Calu3 (cell line): Measurements from ENCODE around the gene PXDN. TPM values are rescaled to one million over a fixed set of nuclear protein-coding genes. Genes with fewer than 3 reads are reported as not detected.

Source experiments
- BruUV-seq: library from RNA; stranded (reverse); fragments of 400-500 nt; replicated peaks from 2 replicates; lab custom pipeline; 2021; lab: Mats Ljungman, UMichigan
- CTCF ChIA-PET: fragments of 300-600 bp; sonication (Branson Sonifier 250); formaldehyde crosslinking; loops from one replicate; lab custom pipeline; 2022; ENCODE audit warnings: antibody characterized with exemption; lab: Charles Lee
- DNase-seq: peaks from one replicate; pipeline ENCODE4 v3.0.0; 2022
- H3K27ac Mint-ChIP-seq: one replicate; pipeline ENCODE4 v1.8.0; 2022; ENCODE audit warnings: mixed read lengths; ENCODE audit not compliant: unreplicated experiment
- H3K27me3 Mint-ChIP-seq: one replicate; pipeline ENCODE4 v1.8.0; 2022; ENCODE audit warnings: mixed read lengths; ENCODE audit not compliant: unreplicated experiment
- H3K36me3 Mint-ChIP-seq: one replicate; pipeline ENCODE4 v1.8.0; 2022; ENCODE audit warnings: mild to moderate bottlenecking, moderate library complexity, mixed read lengths; ENCODE audit not compliant: insufficient read depth, unreplicated experiment
- H3K4me1 Mint-ChIP-seq: one replicate; pipeline ENCODE4 v1.8.0; 2022; ENCODE audit warnings: mild to moderate bottlenecking, low read depth, mixed read lengths; ENCODE audit not compliant: unreplicated experiment
- H3K4me3 Mint-ChIP-seq: one replicate; pipeline ENCODE4 v1.8.0; 2022; ENCODE audit warnings: mild to moderate bottlenecking, low read depth, moderate library complexity, mixed read lengths; ENCODE audit not compliant: unreplicated experiment
- H3K9me3 Mint-ChIP-seq: one replicate; pipeline ENCODE4 v1.8.0; 2022; ENCODE audit warnings: low read depth, mixed read lengths; ENCODE audit not compliant: unreplicated experiment
- CTCF ChIP-seq: fragments of 200-600 bp; IDR thresholded peaks from one replicate; pipeline ENCODE4 v1.8.0; 2022; ENCODE audit warnings: antibody characterized with exemption; ENCODE audit not compliant: unreplicated experiment
- intact Hi-C: fragments of 100-400 bp; cut with micrococcal nuclease; formaldehyde crosslinking; loops from one replicate; pipeline ENCODE4 v1.10.0; 2022; ENCODE audit not compliant: unreplicated experiment
- total RNA-seq: library from RNA; stranded (reverse); gene quantifications from 2 replicates; pipeline ENCODE4 v1.2.3, GENCODE V29; 2022

Gene PXDN
- total RNA-seq, 1 experiment from 2014 or later, result not detected

GRCh38 chr2:1678609-1679008, 65.7 kb downstream of the PXDN start:
- BruUV-seq, result no TSS peak

DNA sequence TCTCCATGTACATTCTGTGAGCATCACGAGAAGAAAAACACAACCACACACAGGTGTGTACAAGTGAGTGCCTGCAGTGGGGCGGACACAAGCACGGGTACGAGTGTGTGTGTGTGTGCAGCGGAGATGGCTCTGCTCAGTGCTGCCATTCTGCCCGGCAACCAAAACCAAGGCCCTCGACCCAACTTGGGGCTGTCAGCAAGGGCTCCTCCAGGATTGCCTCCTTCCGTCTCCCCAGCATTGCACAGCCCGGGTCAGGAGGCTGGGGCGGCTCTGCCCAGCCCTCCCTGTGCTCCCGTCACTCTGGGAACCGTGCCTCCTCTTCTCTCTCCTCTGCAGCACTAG, 66.5 kb downstream of the PXDN start:
- Mint-ChIP-seq H3K36me3 (no peaks in the 10 kb centered on the region), H3K9me3 (peaks cover 4% of the 10 kb centered on the region), H3K27me3 (no peaks in the 10 kb centered on the region), H3K4me3 (no peak overlapping the region), H3K27ac (no peak overlapping the region), H3K4me1 (no peaks in the 10 kb centered on the region)
- no TSS peak for BruUV-seq
- CTCF ChIA-PET, result no interaction called here
- intact Hi-C loops, result no loop called here
- DNase-seq, result no peak
- TF ChIP-seq CTCF, result no peak

More at GRCh38 chr2:1678609-1679008, 65.7 kb downstream of the PXDN start:
- TF ChIP-seq CTCF, result no peak
- H3K27me3 Mint-ChIP-seq, result no peaks in the 10 kb centered on the region
- DNase-seq, result no peak
- H3K36me3 Mint-ChIP-seq, result no peaks in the 10 kb centered on the region
- peaks cover 4% of the 10 kb centered on the region for H3K9me3 Mint-ChIP-seq
- no peak overlapping the region for H3K27ac Mint-ChIP-seq
- H3K4me1 Mint-ChIP-seq, result no peaks in the 10 kb centered on the region
- intact Hi-C loops, result no loop called here
- CTCF ChIA-PET, result no interaction called here
- H3K4me3 Mint-ChIP-seq, result no peak overlapping the region

DNA sequence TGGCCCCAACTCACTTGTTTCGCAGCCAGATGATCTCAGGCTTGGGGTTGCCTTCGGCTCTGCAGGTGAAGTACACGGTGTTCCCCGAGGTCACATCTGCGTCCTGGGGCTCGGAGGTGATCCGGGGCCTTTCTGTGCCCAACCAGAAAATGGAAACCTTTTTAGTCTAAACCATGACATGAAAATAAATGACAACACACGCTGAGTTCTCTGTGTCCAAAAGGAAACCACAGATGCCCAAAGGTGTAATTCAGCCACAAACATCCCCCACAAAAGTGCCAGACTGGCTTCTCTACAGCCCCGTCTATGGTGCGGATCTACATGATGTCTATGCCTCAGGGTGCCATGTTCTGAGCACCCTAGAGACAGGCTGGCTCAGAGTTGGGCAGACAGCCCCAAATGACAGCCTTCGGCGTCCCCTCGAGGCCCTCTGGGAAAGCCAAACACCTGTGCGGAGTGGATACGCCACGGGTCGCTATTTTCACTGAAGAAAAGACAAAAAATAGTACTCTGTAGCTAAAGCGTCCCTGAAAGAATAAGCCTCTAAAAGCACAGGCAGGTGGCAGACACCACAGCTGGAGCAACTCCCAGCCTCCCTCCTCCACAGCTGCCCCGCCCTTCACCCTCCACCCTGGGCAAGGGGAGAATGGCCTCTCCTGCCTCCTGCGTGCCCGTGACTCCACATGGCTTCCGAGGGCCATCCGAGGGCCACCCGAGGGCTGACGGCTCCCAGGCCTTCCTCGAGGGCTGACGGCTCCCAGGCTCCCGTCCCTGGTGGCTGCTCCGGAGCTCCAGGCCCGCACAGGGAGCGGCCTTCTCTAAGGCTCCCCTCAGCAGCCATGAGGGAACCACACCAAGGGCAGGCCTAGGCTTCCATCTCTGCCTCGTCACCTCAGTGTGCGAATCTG, 67.1 kb downstream of the PXDN start:
- Mint-ChIP-seq H3K9me3 (peaks cover 4% of the 10 kb centered on the region), H3K4me1 (no peaks in the 10 kb centered on the region), H3K36me3 (no peaks in the 10 kb centered on the region), H3K27me3 (no peaks in the 10 kb centered on the region), H3K4me3 (no peak overlapping the region), H3K27ac (no peak overlapping the region)
- CTCF ChIA-PET, result no interaction called here
- no peak for TF ChIP-seq CTCF
- intact Hi-C loops, result no loop called here
- DNase-seq, result no peak
- no TSS peak for BruUV-seq

GRCh38 chr2:1676091-1676912, 68.0 kb downstream of the PXDN start:
- no TSS peak for BruUV-seq
- no peak for TF ChIP-seq CTCF
- H3K4me3 Mint-ChIP-seq, result no peak overlapping the region
- H3K36me3 Mint-ChIP-seq, result no peaks in the 10 kb centered on the region
- H3K4me1 Mint-ChIP-seq, result no peaks in the 10 kb centered on the region
- CTCF ChIA-PET, result no interaction called here
- H3K27me3 Mint-ChIP-seq, result no peaks in the 10 kb centered on the region
- intact Hi-C loops, result no loop called here
- no peak overlapping the region for H3K27ac Mint-ChIP-seq
- no peak for DNase-seq
- peaks cover 4% of the 10 kb centered on the region for H3K9me3 Mint-ChIP-seq
